Activated CD8-positive, alpha-beta memory T cell treated with anti-CD3 and anti-CD28 coated beads for 48 hours (primary cell): ENCODE results near the gene COMMD1.
"Not testable (repeated sequence)": the region's sequence is repeated elsewhere in the genome, so short reads cannot be mapped to it uniquely, and the experiment has no call there.

ENCODE experiments used
- DNase-seq, 3 experiments: peaks; one replicate each; pipeline ENCODE4 v3.0.0-alpha.2; 2020; ENCODE audit warnings: low read depth in 2 of 3, low spot score in 2 of 3

The COMMD1 gene

DNA sequence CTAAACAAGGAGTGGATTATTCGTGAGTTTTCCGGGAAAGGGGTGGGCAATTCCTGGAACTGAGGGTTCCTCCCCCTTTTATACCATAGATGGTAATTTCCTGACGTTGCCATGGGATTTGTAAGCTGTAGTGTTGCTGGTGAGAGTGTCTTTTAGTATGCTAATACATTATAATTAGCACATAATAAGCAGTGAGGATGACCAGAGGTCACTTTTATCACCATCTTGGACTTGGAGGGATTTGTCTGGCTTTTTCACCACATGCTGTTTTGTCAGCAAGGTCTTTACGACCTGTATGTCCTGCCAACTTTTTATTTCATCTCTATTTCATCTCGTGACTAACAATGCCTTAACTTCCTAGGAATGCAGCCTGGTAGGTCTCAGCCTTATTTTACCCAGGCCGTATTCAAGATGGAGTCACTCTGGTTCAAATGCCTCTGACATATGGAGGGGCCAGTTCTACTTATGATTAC lies 165.7 kb downstream of the COMMD1 start:
- DNase-seq: no peak

DNA sequence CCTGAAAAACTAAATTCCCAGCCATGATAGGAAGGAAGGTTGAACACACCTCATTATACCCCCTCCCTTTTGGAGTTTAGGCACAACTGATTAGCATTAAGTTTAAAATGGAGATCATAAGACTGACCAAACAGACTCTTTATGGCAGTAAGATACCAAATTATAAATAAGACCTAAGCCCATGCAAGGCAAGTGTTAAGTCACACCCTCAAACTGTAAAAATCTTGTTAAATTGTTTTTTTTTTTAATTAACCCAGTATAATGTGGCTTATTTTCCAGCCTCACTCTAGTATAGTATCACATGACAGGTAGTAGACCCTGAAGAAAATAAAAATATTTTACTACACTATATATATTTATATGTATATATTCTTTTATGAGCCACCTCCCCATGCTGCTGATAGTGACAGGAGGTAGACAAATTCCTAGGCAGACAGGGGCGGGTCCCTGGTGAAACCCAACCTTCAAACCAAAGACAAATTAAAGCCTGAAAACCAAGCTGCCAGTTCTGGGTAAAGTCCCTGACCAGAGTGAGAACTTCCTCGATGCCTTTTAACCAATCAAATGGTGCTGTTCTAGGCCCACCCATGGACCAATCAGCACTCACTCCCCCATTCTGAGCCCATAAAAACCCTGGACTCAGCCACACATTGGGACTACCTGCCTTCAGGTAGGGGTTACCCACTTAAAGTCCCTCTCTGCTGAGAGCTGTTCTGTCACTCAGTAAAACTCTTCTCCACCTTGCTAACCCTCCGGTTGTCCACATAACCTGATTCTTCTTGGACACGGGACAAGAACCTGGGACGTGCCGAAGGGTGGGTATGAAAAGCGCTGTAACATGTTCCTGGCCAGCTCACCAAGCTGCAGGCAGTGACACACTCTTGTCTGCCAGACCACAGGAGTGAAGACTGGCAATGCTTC lies 166.5 kb downstream of the COMMD1 start:
- DNase-seq: no peak

DNA sequence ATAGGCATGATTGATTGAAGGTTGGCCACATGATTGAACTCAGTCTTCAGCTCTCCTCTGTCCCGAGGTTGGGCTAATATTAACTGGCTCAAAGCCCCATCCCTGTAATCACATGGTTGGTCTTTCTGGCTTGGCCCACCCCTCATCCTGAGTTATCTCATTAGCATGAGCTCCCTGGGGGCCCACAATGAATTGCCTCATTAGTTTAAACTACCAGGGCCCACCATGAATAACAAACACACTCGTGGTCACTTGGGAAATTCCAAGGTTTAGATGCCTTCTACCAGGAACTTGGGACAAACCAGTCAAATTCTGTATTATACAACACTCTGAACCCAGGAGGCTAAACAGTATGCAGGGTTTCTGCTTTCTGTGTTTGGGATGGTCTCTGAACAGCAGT lies 168.8 kb downstream of the COMMD1 start:
- no peak for DNase-seq

DNA sequence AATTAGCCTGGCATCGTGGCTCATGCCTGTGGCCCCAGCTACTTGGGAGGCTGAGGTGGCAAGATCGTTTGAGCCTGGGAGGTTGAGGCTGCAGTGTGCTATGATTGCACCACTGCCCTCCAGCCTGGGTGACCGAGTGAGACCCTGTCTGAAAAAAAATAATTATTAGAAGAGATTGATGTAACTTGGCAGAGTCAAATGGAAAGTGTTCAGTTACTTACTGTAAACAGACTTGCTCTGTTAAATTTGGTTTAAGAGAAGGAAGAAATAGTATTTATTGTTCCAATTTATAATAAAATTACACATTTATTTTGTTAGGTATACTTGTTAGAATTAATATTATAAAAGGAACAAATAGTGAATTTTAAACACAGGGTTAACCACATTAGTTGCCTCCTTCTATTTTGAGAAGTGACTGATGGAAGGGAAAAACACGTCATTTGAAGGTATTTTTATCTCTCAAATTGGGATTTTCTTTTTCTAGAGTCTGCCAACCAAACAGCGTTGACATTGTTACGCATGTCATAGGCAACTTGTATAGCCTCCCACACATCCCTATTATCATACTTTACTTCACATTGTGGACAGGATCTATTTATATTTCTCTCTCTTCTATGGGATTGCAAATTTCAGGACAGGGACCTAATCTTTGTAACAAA lies 171.6 kb downstream of the COMMD1 start:
- DNase-seq: no peak

DNA sequence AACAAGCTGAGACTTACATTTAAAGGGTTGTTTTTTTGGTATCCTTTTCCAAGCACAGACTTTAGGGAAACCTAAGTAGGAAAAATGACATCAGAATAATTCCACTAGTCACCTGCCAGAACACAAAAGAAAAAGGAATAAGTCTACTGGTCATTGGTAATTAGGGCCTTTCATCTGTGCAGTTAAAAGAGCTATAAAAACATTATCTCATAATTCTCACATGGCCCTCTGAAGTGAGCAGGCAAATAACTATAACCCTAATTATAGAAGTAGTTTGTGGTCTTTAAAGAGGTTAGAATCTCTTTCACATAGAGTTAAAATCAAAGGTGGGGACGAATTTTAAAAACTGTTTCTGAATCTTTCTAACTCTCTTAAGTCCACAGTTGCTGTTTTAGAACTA lies 179.3 kb downstream of the COMMD1 start:
- no peak for DNase-seq

DNA sequence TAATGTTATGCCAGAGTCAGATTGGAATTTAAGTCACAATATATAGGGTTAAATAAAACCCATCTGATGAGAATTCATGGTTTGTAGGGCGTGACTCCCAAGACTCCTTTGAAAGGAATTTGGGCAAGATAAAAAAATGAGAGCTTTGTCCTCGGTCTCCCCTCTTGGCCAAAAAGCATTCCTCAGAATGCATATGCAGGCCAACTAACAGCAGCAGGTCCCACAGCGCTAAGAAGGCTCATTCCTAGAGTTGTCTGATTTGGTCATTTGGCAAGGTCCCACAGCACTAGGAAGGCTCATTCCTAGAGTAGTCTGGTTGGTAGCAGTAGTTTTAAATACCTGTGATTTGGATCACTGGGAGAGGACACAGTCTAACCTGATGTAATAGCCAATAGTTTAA lies 184.2 kb downstream of the COMMD1 start:
- no peak for DNase-seq

DNA sequence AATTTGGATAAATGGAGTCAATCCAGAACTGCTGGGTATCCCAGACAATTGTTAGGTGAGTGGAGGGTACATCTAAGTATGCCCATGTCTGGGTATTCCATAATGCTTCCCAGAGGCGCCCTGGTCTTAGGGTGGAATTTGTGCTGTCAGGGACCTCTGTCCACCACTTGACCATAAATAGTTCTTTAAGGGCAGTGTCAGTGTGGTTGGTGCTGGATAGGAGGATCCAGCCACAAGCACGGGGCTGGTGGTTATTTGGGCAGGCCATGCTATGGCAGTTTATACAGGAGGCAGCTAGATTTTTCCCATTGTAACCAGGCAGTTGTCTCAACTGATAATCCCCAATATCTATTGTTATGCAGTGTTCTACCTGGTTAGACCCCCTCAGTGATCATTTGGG lies 186.0 kb downstream of the COMMD1 start:
- DNase-seq: no peak

DNA sequence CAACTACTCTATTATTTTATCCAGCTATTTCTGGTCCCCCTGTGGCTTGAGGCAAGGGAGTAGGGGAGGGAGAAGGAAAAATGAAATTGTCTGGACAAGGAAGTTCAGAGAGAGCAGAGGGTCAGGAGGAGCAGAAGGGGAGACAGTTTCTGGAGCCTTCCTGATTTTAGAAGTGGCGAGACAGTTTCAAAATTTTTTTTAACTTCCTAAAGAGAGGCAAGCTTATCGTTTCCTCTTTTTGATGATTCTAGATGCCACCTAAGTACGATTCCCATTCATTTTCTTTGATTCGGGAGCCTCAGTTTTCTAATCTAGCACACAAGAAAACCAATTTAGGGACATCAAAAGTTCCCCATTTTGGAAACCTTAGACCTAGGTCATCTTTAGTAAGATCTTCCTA lies 193.6 kb downstream of the COMMD1 start:
- DNase-seq: no peak

DNA sequence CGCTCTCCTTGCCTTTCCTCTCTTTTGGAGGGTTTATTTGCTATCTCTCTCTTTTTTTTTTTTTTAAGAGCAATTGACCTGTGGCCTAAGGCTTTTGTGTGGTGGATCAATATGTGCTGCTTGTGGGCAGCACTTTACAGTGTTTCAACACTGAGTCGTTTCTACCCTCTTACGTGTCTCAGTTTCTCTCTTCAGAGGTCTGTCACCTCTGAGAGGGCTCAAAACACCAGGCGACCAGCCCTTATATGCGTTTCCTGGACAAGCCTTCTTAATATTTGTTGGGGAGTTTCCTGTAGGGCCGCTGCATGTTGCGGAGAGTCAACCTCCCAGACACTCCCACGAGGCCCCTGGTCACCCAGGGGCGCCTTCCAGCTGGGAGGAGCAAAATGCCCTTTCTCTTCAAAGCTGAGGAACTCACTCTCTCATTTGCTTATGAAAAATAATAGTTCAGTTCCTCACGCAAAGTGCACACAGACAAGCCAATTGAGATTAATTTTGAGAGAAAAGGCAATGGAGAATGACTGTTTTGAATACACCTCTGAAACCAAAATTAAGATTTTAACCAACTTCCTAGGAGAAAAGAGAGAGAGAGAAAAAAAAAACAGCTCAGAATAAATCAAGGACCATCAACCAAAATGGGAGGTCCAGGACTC lies 194.2 kb downstream of the COMMD1 start:
- no peak for DNase-seq

DNA sequence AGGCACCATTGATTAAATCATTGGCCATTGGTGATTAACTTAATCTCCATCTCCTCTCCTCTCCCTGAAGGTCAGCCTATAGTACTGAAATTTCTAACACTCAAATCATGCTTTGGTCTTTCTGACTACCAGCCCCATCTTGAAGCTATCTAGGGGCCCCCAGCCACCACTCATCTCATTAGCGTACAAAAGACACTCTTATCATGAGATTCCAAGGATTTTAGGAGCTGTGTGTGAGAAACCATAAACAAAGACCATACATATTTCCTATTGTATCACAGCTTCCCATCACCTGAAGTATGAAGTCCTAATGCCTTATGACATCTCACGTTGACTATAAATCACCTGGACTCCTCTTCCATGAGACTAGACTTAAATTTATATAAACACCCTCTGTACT lies 196.4 kb downstream of the COMMD1 start:
- no peak for DNase-seq

DNA sequence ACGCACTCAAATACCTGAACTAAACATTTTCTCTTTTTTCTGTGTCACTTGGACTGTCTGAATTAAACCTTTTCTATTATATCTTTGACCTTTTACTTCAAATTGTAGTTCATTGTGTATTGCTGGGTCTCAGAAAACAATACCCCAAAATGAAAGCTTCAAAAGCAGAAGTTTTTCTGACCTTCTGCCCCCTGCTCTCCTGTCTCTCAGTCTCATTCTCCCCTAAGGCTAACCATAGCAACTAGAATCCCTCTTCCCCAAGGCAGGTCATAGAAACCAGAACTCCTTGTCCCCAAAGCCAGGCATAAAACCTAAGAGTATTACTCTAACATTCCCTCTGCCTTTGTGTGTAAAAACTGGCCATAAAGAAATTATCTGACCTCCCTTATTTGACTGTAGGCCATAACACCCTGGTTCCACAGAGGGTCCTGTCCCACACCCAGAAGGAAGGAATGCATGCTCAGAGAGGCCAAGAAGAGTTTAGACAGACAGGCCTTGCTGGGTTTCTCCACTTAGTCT lies 197.0 kb downstream of the COMMD1 start:
- no peak for DNase-seq

DNA sequence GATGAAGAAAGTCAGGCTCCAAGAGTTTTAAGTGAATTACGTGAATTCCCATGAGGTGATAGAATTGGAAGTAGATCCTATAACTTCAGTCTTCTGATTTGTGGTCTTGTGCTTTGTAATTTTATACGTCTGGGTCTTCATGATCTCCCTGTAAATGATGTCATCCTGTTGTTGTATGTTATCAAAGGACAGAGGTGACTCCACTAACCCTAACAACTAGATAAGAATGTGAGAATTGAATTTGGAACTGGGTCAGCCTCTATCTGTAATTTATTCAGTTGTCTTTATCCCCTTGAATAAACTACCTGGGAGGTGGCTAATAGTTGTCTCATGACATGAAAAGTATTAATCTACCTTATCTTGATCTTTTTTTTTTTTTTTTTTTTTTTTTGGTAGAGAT lies 204.1 kb downstream of the COMMD1 start:
- no peak for DNase-seq

DNA sequence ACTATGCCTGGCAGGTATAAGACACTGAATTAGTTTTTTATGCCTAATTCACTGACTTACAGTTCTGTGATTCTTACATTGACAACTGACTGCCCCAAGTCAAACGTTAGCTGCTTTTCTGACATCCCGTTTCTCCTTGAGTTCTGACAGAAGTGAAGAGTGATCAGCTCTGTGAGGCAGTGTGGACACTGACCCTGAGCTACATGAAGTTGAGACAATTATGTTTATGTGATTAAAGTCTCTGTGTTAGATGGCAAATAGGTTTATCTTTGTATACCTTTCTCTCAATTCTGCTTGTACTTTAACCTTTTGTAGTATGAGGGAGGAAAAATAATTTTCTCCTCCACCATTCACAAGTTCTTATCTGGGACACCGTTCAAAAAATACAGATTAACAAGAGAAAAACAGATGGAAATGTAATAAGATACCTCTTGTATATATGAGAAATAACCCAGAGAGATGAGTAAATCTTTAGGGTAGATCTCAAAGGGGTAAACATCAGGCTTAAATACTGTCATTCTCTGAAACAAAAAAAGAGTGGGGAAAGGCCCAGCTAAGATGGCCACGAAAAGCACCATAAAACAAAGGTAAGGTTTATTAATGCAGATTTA lies 205.0 kb downstream of the COMMD1 start:
- DNase-seq: no peak

DNA sequence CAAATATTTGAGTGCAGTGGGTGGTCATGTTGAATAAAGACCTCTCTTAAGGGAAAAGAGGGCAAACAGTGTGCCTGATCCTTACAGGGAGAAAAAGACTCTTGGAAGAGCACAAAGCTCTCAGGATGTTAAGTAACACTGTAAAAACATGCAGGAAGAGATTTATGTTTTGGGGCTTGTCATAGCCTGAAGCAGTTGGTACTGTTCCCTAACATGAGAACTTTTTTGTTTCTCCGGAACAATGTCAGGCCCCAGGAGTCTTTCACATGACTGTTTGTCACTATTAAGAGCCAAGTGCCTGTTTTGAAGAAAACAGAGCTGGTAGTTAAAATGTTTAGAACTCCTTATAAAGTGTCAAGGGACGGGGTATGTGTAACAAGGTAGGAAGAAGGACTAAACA lies 206.7 kb downstream of the COMMD1 start:
- DNase-seq: no peak

DNA sequence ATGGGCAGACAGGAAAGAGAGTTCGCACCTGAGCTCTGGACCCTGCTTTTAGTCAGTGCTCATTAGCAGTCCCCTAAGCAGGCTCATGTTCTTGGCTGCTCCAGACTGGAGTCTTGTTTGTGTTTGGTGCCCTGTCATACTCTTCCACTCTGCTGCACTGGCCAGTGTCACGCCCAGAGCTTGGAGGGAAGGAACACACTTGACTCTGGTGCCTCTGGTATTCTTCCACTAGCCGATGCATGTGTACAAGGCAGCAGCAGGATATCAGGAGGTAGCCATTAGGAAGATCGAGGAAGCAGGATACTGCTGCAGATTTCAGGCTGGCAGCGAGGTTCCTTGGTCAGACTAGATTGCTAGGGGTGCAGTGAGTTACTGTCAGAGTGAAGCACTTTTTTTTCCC lies 209.1 kb downstream of the COMMD1 start:
- no peak for DNase-seq

DNA sequence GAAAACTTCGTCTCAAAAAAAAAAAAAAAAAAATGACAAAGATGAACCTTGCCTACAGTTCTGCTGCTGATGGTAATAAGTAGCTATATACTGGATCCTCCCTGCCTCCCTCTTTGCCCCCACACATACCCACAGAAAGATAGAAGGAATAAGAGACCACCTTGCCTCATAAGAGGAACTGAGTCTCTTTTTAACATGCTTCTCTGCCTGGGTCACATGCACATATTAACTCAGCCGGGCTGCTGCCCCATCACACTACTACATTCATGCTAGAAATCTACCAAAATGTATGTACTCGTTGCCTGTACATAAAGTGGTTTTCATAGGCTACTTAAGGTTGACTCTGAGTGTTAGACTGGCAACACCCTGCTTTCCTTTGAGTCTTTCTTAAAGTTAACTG lies 211.5 kb downstream of the COMMD1 start:
- DNase-seq: no peak

DNA sequence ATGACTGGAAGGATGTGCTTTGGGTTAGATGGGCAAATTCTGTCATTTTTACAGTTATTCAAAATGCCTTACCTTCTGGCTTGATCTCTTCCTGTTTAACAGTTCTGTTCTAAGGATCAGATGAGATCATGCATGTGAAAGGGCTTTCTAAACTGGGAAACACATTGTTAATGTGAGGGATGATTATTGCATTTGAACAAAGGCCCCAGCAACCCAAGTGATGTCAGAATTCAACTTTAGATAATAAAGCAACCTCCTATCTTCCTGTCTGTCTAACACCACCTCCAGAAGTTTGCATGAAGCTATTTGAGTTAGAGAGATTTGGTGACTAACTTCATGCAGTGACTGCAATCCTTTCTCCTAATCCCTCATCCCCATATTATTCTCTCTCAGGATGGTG lies 212.7 kb downstream of the COMMD1 start:
- DNase-seq: no peak

DNA sequence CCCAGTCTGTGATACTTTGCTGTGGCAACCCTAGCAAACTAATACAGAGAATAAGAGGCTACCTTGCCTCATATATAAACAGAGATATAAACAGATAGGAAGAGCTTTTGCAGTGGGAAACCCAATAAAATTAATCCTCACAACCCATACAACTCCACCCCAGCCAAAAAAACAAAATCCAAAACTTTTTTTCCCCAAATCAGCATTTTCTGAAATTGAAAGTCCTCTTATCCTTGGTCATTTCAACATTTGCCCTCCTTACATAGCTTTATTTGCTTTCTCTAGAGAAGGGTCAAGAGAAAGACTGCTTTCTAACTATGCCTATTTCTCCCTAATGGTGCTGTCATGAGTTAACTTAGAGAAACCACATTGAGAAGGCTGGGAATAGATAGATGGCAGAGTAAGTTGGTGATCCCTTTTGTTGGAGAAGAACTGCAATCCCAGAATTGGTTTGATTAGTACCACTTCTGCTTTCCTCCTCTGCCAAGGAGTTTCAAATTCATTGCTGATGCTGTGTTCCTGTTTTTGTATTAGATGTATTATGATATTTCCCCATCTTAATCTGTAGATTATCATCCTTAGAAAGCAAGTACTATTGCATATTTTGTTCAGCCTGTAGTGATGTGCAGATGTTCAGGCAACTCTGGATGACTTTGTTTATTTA lies 214.0 kb downstream of the COMMD1 start:
- DNase-seq: no peak

DNA sequence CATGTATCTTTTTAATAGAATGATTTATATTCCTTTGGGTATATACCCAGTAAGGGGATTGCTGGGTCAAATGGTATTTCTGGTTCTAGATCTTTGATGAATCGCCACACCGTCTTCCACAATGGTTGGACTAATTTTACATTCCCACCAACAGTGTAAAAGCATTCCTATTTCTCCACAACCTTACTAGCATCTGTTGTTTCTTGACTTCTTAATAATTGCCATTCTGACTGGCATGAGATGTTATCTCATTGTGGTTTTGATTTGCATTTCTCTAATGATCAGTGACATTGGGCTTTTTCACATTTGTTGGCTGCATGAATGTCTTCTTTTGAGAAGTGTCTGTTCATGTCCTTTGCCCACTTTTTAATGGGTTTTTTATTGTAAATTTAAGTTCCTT lies 220.8 kb downstream of the COMMD1 start:
- DNase-seq: not testable (repeated sequence)

DNA sequence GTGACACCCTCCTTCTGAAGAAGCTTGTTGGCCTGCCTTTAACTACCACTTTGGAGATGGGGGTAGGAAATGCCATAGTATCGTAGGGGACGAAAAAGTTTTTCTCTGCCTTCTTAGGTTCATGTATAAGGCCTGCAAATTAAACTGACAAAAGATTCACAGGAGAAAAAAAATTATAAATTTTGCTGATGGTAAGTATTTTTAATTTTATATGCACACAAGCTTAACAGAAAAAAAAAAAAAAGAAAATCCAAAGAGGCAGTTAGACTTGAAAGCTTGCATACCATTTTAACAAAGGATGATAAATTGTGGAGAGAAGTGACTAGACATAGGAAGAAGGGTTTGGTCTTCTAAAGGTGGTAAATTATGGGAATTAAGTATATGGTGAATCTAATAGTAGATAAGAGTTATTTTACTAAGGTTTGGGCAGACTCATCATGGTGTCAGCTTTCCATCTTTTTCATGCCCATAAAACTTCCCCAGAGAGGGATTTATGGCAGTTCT lies 227.9 kb downstream of the COMMD1 start:
- no peak for DNase-seq
